Islet of Langerhans (tissue), 1 donor: Measurements from ENCODE around the gene DOLPP1.
"Not testable (repeated sequence)": the region's sequence is repeated elsewhere in the genome, so short reads cannot be mapped to it uniquely, and the experiment has no call there.

Source experiments
- FAIRE-seq: peaks from one replicate; lab custom pipeline; 2011; peaks lifted over from hg19 to GRCh38; lab: Jason Lieb, UNC

DOLPP1 gene

DNA sequence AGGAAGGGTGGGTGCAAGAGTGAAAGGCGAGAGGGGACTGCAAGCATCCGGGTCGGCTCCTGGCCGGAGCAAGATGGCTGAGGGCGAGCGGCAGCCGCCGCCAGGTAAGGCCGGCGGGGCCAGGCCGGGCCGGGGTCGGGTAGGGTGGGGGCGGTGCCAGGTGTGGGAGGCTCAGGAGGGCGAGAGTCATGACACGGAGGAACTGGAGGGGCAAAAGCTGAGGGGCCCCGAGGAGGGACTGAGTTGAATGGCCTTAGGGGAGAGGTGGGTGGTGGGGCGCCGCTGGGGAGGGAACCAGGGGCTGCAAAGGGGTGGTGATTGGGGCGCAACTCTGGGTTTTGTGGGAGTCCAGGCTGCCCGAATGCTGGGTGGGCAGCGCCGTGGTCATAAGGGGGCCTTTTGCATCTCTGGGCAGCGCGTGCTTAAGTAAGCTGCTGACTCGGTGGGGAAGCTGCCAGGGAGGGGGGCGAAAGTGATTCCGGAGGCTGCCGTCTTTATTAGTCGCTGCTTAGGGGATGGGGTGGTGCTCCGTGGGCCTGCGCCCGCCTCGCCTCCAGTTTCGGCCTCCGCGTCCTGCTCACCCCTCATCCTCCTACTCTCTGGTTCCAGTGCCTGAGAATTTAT, 30.7 kb downstream of the DOLPP1 start:
- FAIRE-seq: no peak

DNA sequence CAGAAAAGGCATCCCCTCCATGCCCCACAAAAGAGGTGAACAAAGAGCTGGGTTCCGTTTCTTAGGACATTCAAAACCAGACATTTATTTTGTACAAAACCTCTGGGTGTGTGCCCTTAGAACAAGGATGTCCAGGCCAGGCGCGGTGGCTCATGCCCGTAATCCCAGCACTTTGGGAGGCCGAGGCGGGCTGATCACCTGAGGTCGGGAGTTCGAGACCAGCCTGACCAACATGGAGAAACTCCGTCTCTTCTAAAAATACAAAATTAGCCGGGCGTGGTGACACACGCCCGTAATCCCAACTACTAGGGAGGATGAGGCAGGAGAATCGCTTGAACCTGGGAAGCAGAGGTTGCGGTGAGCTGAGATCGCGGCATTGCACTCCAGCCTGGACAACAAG, 31.6 kb downstream of the DOLPP1 start:
- not testable (repeated sequence) for FAIRE-seq

DNA sequence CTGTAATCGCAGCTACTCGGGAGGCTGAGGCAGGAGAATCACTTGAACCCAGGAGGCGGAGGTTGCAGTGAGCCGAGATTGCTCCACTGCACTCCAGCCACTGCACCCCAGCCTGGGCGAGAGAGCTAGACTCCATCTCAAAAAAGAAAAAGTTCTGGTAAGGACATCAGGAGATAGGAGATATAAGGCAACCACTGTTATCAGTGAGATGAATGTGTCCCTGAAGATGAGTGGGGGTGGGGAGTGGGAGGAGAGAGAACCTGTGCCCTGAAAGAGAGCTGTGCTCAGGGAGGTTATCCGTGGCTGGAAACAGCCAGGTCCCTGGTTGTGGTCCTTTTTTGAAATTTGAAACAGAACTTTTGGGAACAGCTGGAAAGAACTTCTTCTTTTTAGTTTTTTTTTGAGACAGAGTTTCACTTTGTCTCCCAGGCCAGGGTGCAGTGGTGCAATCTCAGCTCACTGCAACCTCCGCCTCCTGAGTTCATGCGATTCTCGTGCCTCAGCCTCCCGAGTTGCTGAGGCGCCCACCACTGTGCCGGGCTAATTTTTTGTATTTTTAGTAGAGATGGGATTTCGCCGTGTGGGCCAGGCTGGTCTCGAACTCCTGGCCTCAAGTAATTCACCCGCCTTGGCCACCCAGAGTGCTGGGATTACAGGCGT, 32.9 kb downstream of the DOLPP1 start:
- FAIRE-seq: no peak

DNA sequence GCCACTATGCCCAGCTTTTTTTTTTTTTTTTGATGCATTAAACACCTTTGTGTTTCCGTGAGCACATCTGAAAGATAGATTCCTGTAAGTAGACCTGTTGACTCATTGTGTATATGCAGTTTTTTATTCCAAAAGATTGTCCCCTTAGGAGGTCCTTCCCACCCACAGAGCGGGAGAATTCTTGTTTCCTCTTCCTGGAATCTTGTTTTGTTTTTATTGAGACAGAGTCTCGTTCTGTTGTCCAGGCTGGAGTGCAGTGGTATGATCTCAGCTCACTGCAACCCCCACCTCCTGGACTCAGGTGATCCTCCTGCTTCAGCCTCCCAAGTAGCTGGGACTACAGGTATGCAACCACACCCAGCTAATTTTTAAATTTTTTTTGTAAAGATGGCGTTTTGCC, 37.9 kb downstream of the DOLPP1 start:
- no peak for FAIRE-seq

DNA sequence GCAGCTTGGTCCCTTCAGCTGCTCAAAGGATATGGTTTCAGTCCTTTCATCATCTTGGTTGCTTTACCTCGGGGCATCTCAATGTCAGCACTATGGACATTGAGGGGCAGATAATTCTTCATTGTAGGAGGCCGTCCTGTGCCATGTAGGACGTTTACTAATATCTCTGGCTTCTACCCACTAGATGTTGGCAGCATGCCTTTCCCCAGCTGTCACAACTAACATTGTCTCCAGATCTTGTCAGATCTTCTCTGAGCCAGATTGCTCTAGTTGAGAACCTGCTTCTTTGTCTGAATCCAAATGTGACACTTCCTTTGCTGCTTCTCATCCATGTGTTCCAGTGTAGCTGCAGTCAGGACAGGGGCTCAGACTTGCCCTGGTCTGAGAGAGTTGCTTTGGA, 40.6 kb downstream of the DOLPP1 start:
- FAIRE-seq: no peak

DNA sequence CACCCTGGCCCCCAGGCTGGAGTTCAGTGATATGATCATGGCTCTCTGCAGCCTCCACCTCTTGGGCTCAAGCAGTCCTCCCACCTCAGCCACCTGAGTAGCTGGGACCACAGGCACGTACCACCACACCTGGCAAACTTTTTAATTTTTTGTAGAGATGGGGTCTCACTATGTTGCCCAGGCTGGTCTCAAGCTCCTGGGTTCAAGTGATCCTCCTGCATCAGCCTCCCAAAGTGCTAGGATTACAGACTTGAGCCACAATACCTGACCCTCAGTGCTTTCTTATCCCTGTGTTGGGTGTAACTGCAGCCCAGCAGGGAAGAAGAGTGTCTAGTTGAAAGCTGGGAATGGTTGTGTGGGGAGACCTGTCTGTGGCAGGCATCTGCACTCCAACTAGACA, 41.2 kb downstream of the DOLPP1 start:
- FAIRE-seq: no peak

DNA sequence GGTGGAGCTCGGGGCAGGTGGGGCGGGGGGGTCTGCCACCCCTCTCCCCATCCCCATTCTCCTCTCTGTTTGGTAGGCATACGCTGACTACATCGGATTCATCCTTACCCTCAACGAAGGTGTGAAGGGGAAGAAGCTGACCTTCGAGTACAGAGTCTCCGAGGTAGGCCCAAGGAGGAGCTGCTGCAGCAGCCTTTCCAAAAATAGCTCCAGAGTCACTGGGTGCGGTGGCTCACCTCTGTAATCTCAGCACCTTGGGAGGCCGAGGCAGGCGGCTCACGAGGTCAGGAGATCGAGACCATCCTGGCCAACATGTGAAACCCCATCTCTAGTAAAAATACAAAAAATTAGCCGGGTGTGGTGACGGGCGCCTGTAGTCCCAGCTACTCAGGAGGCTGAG, 42.1 kb downstream of the DOLPP1 start:
- FAIRE-seq: not testable (repeated sequence)

DNA sequence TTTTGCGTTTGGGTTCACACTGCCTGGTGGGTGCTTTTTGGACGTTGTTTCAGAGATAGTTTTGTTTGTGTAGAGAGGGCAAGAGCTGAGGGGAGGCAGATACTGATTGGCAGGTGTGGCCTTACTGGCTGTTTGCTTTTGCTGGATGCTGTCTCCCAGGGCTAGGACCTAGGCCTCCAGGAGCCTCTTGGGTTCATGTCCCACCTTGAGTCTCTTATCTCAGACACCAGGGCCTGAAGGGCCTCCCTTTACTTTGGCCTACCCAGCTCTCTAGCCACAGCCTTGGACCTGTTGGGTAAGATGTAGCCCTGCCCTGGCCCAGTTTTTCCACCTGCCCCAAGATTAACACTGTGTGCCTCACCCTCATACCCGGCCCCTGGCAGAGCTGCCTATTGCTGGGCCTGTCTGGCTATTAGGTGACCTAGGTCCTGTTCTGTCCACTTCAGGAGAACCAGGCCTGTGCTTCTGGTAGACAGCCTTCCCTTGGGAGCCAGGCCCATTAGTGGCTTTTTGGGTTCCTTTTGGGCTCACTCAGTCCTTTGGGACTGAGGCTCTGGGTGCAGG, 43.7 kb downstream of the DOLPP1 start:
- no peak for FAIRE-seq

DNA sequence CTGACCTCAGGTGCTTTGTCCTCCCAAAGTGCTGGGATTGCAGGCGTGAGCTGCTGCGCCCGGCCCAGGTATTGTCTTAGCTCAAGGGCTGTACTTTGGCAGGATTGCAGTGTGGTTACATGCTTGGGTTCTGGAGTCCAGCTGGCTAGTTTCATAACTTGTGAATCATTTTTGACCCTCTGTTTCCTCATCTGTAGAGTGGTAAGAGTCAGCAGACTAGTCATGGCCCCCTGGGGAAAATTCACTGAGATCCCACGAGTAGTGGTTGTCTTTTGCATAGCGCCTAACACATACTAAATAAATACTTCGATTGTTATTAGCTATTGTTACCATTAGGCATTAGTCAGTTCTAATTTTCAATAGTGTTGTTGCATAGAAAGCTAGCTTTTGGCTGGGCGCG, 44.6 kb downstream of the DOLPP1 start:
- no peak for FAIRE-seq

DNA sequence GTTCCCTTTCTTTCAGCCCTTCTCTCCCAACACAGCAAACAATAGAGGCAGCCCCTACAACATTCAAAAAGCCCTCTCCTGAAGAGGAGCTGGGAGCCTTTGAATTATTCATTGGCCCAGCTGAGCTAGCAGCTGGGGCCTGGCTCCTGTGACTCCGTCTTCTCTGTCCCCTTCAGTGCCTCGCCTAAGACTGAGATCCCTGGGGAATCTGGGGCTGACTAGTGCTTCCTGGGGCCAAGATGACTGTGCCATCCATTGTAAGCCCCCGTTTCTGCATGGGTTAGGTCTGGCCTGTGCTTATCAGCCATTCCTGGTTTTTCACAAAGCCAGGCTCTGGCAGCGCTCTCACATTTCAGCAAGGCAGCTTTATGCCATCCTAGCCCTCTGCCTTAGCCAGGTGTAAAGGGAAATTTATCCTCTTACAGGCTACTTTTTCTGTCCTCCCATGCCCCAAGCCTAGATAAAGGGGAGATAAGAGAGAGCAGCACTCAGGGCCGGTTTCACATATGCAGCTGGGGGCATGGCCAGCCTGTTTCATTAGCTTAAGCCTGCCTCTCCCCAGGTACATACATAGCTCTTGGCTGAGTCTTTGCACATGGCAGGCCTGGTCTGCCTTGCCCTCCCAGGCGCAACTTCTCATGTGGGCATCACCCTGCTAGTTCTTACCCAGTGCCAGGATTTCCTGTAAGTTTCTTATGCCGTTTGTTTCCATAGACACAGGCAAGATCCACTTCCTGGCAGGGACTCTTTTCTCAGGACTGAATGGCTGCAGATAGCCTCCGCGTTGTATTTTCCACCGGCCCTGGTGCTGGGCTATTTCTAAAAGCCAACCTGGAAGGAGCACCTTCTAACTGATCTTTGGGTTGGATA, 46.1 kb downstream of the DOLPP1 start:
- FAIRE-seq: no peak

DNA sequence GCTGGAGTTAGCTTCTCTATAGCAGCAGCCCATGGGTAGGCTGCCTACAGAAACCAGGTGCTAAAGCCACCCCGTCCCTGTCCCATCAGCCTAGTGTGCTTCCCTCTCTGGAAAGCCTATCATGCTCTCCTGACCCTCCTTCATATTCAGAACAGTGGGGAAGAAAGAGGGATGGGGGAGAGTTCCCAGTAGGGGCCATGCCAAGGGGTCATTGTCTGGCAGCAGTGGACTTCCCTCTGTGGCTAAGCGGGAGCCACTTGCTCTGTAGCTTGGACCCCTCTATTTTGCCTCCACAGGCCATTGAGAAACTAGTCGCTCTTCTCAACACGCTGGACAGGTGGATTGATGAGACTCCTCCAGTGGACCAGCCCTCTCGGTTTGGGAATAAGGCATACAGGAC, 47.8 kb downstream of the DOLPP1 start:
- FAIRE-seq: no peak

DNA sequence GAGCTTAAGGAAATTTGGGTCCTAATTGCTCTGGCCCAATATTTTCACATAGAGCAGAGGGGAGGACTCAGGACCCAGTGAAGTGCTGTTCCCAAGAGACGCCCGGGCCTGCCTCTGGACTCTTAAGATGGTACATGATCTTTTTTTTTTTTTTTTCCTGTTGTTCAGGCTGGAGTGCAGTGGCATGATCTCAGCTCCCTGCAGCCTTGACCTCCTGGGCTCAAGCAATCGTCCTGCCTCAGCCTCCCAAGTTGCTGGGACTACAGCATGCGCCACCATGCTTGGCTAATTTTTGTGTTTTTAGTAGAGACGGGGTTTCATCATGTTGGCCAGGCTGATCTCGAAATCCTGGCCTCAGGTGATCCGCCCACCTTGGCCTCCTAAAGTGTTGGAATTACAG, 49.4 kb downstream of the DOLPP1 start:
- not testable (repeated sequence) for FAIRE-seq

DNA sequence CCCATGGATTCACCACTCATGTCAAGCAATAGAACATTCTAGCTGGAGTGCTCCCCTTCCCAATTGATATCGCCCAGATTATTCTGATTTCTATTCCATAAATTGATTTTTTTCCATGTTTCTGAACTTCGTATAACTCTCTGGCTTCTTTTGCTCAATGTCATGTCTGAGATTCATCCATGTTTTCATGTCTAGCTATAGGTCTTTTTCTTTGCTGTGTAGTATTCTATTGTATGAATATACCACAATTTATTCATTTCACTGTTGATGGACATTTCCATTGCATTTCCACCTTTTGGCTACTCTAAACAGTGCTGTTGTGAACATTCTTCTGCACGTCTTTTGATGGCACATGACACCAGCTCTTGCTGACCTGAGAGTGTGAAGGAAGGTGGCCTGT, 49.9 kb downstream of the DOLPP1 start:
- no peak for FAIRE-seq

DNA sequence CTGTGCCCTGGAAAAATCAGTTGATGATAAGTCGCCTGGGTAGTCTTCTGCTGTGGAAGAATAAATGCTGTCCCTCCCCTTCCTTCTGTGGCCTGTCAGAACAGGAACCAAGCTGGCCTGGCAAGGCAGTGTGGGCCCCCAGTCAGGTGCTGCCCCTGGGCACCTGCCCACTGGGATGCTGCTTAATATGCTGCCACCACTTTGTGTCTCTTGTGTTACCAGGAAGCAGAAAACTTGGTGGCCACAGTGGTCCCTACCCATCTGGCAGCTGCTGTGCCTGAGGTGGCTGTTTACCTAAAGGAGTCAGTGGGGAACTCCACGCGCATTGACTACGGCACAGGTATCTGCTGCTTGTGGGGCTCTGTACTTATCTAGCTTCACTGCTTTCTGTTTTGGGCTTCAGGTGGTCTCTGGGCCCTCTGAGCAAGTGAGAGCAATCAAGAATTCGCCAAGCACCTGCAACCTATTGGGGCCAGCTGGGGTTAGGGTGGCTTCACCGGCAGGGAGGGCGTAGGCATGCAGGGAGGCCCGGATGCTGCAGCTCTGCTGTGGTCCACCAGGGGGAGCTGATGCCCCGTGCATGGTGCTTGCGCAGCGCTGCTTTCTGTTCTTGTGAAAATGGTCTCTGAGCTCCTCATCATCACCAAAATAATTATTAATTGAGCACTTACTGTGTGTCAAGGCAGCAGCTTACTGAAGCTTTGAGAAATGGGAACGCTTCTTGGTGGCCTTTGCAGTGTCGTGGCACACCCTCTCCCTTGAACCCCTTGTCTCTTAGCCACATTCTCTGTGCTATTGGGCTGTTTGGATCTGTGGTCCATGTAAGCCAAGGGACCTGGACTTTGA, 50.6 kb downstream of the DOLPP1 start:
- FAIRE-seq: no peak

DNA sequence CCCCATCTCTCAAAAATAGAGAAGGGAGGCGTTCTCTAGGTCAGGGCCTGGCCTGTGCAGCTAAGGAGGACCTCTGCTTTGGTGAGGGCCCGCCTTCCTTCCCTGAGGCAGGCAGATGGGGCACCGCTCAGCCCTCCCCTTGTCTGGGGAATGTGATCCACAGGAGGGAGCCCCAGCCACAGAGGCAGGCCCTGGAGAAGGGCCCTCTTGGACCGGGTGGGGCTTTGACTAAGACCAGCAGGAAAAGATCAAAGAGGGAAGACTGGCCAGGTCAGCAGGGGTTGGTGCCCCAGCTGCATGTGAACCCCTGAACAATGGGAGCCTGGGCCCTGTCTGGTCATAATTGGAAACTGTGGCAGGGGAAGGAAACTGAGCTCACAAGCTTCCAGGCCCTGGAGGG, 52.2 kb downstream of the DOLPP1 start:
- FAIRE-seq: no peak

DNA sequence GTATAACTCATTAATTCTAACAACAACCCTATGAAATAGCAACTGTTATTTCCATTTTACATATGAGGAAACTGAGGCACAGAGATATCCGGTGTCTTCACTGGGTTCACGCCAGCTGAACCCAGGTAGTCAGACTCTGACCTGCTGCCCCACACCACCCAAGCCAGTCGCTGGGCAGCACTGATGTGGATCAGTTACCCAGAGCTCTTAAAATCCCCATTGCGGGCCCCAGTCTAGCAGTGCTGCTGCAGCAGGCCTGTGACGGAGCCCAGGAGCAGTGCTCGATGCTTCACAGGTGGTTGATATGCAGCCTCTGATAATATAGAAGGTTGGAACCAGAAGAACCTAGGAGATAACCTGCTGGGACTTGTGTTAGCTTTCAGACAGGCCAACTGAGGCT, 54.6 kb downstream of the DOLPP1 start:
- no peak for FAIRE-seq

DNA sequence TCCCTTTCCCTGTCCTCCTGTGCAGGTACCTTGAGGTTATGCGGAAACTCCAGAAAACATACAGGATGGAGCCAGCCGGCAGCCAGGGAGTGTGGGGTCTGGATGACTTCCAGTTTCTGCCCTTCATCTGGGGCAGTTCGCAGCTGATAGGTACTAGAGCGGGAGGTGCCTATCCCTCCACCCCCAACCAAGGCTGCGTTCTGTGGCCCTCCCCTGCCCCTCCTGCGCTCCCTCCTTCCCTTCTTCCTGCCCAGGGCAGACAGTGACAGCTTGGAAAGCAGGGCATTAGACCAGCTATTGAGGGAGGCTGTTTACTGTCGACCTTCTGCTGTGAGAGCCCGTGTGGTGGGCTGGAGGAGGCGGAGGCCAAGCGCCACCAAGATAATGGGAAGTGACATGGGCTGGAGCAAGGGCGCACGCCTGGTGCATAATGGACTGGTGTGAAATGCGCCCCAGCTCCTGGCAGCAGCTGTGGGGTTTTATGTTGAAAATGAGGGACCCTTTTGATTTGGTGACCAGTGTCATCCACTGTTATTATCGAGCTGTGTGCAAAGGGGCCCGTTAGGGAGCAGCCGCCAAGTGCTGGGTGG, 55.6 kb downstream of the DOLPP1 start:
- no peak for FAIRE-seq

DNA sequence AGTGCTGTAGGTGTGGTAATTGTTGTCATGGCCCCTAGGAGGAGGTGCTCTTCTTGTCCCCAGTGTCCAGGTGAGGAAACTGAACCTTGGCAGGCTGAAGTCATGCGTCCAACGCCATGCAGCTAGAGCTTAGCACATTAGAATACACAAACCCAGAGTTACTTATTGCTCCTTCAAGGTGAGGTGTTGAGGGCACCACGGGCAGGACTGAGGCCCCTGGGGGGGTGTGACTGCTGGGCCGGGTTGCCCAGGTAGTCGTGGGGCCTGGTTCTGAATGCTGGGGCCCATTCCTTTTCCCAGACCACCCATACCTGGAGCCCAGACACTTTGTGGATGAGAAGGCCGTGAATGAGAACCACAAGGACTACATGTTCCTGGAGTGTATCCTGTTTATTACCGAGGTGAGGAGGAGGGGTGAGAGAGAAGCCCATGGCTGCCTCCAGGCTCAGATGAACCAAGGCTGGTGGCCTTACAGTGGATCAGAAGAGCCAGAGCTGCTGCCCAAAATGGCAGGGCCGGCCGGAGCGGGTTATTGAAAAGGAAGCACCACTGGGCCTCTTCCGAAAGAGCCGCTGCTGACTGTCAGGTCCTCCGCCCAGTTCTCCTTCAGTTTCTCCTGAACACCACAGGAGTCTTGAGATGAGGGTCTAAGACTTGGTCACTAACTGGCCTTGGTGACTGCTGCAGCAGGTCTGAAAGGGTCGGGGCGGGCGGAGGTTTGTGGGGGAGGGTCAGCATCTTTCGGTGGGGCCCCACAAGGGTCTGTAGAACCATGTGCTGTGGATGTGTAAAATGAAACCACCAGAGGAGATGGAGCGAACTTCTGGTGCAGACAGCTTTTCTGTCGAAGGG, 56.6 kb downstream of the DOLPP1 start:
- no peak for FAIRE-seq

DNA sequence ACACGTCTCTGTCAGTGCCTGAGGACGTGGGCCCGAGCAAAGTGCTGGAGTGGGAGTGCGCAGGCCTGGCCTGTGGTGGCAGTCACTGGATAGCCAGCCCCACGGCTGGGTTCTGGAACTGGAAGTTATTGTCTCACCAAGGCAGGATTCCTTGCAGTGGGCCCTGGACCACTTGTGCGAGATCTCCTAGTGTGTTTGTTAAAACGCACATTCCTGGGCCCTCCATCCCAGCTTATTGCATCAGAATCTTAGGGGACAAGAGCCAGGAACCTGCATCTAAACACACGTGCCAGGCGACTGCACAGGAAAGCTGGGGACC, 57.2 kb downstream of the DOLPP1 start:
- FAIRE-seq: no peak

DNA sequence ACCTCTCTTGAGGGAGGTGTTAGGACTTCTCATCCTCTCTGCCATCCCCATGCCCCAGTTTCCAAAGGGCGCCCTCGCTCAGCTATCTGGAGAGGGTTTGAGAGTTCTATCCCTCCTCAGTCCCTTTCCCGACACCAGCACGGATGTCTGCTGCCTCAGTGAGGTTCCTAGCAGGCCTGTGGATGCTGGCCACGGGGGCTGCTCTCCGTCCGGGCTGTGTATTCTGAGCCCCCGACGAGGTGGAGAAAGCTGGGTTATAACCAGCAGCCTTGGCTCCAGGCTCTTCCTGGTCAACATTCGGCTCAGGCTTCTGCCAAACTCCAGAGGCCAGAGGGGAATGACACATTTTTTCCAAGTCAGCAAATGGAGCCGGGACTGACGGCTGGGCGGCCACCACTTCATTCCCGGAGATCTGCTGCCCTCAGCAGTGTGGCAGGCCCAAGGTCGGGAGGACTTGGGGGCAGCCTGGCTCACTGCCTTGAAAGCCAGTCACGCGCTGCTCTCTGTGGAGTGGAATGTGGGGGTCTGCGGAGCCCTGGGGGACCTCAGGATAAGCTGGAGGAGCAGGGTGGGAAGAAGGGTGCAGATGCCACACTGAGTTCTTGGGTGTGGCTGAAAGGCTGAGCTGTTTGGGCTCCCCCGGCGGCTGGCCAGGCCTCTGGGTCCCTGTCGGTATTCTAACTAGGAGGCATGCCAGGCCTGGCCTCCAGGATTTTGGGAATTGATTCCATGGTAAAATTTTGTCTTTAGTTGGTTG, 57.7 kb downstream of the DOLPP1 start:
- no peak for FAIRE-seq
